ENCODE measurements around the gene DLG3.
"Not testable (repeated sequence)": the region's sequence is repeated elsewhere in the genome, so short reads cannot be mapped to it uniquely, and the experiment has no call there.

The DLG3 gene

DNA sequence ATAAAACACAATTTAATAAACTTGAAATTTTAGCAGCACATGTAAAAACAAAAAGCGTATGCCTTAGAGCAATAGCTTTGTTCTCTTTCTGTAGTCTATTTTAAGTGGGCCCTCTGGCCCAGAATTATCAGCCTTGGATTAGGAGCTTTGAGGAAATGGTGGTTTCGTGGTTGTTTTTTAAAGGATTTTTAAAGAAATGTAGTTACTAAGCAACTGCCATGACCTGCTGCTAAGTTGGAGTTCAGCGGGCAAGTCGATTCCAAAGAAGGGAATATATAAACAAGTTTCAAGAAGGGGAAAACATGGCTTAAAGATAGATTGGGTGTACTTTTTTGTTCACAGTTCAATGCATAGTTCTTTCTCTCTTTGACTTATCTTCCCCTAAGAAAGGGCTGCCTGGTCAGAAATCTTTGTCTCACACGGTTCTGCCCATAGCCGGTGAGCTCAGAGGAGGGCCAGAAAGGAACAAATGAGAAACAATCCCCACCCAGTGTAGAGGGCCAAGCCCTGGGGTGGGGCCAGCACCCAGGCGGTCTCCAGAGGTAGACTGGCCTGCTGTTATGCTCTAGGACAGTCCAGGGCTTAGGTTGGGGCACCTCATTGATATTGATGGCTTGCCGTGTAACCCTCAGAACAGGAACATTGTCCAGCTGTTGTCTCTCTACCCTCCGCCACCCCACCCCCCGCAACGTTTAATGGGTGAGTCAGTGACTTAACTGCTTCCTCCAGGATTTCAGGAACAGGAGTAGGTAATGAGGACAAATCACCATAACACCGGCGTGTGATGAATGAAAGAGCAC, 32.5 kb downstream of the DLG3 start:
- DNase-seq = no peak

DNA sequence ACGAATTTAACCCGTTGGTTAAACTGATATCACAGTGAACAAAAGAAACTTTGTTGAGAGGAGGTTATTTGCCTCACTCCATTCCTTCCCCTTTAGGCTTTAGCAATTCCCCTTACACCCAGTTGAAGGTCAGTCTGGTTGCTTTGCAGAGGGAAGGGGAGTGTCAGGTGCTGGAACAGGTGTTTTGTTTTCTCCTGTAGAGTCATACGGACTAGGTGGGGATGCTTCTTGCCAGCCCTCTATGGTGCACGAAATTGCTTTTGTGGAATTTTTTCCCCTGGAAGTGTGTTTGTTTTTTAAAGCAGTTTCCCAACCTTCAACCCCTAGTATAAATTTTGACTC, 33.1 kb downstream of the DLG3 start:
- no peak for DNase-seq

DNA sequence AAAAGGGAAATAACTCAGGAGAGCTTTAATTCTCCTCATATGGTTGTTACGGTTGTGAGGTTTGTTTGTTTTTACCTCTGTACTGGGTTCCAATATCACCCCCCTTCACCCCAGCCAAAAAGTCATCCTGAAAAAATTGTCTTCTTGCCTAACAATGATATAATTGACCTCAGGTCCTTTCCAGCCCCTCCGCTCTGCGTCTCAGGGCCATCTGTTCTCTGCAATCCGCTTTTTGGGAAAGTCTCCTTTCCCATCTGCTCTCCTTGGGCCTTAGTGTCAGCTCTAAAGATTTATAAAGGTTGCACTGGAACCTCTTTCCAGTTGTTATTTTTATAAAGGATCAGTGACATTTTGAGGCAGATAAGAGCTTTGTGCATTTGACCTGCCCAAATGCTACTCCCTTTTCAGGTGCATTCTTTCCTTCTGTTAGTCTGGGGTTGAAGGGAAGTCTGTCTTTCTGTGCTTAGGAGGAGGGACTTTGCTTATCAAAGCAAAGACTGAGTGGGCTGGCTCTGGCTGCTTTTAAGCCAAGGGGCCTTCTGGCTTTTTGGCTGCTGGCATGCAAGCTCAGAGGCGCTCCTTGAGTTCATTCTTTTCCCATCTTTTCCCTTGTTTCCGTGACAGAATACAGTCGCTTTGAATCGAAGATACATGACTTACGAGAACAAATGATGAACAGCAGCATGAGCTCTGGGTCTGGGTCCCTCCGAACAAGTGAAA, 34.1 kb downstream of the DLG3 start:
- no peak for DNase-seq

DNA sequence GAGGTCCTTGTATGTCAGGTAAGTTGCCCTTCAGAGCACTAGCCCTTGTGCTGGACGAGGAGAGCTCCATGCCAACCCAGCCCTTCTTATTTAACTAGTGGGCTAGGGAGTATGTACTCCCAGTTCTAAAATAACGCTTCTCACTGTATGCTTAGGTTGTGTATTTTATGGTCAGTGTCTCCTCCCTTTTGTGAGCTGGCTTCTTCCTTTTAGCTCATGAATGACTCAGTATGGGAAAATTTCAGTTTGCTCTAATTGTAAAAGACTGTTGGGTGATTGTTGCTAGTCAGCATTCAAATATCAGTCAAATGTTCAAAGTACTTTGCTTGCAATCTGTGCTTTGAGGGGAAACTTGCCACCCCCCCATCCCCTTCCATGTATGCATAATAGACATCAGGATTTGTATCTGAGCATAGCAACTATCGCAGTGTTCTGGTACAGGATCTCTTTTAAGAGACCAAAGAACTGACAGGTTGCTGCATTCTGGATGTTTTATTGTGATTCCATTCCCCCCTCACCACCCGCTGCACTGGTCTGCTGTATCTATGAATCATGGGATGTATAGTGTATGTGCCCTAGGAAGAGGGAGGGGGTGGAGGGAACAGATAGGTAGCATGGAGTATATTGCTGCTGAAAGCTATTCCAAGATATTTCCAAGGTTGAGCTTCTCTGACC, 34.7 kb downstream of the DLG3 start:
- DNase-seq = no peak

GRCh38 chrX:70479922-70480659, 35.5 kb downstream of the DLG3 start:
- no peak for DNase-seq

DNA sequence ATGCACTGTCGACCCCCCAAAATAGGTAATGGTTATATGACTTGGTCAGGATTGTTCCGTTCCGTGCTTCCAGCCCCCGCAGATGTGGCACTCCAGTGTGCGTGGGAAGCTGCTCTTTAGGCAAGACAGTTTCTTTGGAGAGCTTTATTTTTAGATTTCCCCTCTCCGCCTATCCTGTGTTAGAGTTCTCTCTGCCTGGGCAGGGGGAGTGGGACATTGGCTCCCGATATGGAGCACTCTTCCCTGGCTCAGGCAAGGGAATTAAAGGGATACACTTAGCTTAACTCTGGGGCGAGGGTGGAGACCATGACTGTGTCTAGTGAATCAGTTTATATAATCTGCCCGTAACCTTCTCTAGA, 36.0 kb downstream of the DLG3 start:
- DNase-seq = no peak

- no peak for DNase-seq
These were observed 37.0 kb downstream of the DLG3 start for GRCh38 chrX:70481471-70482270.

- no peak for DNase-seq
These were observed 37.7 kb downstream of the DLG3 start for GRCh38 chrX:70482300-70482699.

DNA sequence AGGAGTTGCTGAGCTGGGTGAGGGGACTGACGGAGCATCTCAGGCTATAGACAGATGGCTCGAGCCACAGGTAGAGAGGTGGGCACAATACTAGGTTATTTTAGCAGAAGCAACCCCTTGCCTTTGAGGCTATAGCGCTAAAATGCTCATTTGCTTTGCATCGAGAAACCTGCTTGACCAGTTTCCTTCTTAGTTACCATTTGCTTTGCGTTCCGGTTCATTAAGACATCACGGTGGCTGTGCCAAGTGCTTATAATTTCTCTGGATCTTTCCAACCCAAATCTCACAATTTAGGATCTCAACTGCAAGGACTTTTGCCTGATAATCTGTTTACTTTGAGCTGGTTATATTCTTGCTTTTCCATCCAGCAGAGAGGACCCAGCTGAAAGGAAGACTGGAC, 40.8 kb downstream of the DLG3 start:
- DNase-seq = no peak

DNA sequence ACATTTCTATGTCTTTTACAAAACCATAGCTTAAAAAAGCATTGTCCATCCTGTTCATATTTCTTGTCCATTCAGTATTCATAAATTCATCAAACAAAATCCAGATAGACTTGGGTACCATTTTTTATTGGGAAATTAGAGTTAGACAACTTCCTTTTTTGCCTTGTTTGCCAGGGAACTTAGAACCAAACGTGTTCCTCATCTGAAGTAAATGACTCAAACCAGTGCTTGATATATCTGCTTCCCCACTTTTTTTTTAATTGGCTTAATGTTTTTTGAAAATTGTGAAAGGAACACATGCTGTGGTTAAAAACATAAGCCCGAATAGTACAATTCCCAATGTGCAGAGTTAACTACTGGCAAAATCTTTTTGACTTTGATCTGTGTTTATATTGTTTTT, 44.2 kb downstream of the DLG3 start:
- no peak for DNase-seq

DNA sequence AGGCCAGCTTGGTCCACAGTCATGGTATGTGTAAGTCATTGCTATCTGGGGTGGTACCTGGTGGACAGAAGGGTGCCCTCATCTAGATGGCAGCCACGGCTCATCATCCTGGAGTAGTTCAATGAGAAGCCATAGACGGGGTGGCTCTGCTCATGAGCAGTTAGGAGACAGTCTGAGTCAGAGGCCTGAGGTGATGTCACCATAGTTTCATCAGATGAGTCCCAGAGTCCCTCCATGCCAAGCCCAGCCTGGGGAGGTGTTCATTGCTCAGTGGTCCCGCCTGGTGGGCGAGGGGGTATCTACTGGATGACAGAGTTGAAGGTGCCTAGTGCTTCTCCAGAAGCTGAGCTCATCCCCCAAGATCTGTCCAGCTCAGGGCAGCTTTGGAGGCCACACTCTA, 49.8 kb downstream of the DLG3 start:
- peak in 1 of 2 donors; percentile 1 for DNase-seq

DNA sequence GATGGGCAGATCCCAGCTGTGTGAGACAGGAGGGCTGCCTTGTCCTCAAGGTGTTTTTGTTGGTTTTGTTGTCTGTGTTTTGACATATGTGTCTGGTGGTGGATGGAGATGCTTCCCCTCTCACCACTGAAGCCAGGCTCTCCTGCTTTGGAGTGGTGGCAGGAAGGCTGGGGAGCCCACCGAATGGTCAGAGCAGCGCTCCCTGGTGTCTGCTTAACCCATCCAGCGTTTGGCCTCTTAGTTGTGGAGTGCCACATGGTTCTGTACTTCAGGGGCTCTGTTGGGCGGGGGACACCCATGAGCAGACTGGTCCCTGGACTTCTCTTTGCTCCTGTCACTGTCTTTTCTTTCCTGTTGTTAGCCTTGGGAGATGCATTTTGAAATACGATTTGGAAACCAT, 51.9 kb downstream of the DLG3 start:
- DNase-seq = no peak

GRCh38 chrX:70497026-70497425, 52.4 kb downstream of the DLG3 start:
- DNase-seq = no peak

- no peak for DNase-seq
These were observed 53.5 kb downstream of the DLG3 start for GRCh38 chrX:70498129-70498528.

GRCh38 chrX:70500826-70501225, 56.2 kb downstream of the DLG3 start:
- no peak for DNase-seq

DNA sequence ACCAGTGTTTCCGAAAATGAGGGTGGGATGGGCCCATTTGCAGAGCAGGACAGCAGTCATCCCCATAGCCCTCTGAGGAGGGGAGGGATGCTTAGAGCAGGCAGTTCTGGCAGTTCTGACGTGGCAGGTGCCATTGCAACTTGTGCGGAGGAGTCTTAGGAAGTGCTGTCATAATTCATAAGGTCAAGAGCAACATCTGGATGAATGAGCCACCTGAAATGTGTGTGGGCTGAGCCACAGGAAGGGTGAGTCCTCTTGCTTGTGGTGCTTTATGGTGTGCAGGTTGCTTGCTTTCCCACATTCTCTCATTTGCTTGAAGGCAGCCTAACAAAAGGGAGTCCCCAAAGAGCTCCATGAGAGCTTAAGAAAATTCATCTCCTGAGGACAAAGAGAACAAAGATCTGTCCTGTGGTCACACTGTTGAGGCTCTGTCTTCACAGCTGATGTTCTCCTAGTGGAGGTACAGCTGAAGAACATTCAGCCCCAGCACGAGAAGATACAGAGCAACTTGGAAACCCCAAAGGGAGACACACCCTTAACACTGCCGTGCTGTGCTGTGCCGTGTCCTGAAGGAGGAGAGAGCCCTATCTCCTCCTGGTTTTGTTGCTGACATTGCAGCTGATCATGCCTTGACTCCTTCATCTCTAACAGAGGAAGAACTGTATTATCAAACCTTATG, 60.3 kb downstream of the DLG3 start:
- DNase-seq = peak; percentile 3 to 7

DNA sequence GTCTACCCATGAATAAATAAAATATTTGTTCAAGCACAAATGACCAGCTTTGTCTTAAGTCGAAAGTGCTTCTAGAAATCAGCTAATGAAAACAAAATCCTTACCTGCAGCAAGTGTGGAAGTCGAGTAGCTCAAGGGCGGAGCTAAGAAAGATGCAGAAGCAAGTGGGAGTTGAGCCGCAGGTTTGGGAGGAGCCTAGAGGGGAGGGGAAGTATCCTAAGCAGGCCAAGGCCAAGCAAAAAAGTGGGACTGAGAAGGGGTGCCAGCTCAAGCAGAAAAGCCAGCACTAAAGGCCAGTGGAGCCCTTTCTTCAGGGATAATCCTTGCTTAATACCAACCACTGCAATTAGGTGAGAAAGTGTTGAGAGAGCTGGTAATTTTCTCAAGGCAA, 60.8 kb downstream of the DLG3 start:
- DNase-seq = no peak

DNA sequence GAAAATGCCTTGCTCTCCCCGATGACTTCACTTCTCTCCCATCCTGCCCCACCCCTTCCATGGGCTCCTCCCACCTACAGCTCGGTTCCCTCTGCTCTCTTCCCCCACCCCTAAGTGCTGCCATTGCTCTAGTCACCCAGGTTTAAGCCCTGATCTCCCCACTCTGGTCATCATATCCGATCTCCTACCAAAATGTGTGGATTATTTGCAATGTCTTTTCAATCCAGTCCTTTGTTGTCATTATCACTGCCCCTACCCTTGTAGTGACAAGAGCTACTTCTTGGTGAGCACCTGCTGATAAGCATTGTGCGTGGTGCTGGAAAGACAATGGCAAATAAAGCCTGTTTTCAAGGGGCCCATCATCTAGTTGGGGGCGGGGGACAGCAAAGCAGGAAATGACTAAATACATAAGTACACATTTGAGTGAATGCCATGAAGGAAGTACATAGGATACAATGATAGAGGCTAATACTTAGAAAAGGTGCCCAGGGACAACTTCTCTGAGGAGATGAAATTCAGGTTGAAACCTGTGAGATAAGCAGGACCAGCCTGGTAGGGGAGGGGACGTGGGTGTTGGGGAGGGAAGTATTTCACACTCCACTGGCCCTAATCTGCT, 63.8 kb downstream of the DLG3 start:
- DNase-seq = no peak

DNA sequence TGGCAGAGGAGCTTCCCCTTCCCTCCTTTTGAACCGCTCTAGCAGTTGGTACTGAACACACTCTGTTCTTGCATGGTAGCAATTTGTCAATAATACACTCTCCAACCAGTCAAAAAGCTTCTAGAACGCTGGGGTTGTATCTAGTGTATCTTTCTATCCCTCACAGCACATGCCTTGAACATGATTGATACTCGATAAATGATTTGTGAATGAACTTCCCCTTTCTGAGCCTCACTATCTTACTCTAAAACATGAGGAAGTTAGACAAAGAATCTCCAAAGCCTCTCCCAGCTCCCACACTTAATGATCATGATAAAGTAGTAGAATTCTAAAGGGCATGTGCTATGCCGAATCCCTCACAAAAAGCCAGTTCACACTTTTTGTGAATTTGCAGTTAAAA, 64.4 kb downstream of the DLG3 start:
- no peak for DNase-seq

DNA sequence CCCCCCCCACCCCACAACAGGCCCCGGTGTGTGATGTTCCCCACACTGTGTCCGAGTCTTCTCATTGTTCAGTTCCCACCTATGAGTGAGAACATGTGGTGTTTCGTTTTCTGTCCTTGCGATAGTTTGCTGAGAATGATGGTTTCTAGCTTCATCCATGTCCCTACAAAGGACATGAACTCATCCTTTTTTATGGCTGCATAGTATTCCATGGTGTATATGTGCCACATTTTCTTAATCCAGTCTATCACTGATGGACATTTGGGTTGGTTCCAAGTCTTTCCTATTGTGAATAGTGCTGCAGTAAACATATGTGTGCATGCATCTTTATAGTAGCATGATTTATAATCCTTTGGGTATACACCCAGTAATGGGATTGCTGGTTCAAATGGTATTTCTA, 70.6 kb downstream of the DLG3 start:
- not testable (repeated sequence) for DNase-seq

DNA sequence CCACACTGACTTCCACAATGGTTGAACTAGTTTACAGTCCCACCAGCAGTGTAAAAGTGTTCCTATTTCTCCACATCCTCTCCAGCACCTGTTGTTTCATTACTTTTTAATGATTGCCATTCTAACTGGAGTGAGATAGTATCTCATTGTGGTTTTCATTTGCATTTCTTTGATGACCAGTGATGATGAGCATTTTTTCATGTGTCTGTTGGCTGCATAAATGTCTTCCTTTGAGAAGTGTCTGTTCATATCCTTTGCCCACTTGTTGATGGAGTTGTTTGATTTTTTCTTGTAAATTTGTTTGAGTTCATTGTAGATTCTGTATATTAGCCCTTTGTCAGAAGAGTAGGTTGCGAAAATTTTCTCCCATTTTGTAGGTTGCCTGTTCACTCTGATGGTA, 71.1 kb downstream of the DLG3 start:
- DNase-seq = not testable (repeated sequence)

- DNase-seq = no peak
These were observed 81.1 kb downstream of the DLG3 start for GRCh38 chrX:70525733-70526132.

Measured in stimulated activated CD4-positive, alpha-beta T cell treated with anti-CD3 and anti-CD28 coated beads, Interleukin-2, amount 100 ng/mL, for 48 hours (primary cell).